Thyroid gland (tissue), 4 donors: ENCODE measurements around the gene AP1S3. TPM values are rescaled to one million over a fixed set of nuclear protein-coding genes. Genes with fewer than 3 reads are reported as not detected.

Source experiments
- DNase-seq, 2 donors: peaks; one replicate each; pipeline ENCODE4 v3.0.0-alpha.2; 2019
- H3K27ac ChIP-seq, 3 donors: fragments of 200-600 bp; sonication (generic); 1 replicate in 2 of 3; 2 replicates in 1 of 3; pipeline ENCODE4 v1.5.1; 2016 to 2019; ENCODE audit warnings: mild to moderate bottlenecking in 1 of 3, moderate library complexity in 1 of 3
- H3K27me3 ChIP-seq: fragments of 200-600 bp; sonication (generic); one replicate; pipeline ENCODE4 v1.5.1; 2019
- H3K36me3 ChIP-seq, 2 donors: fragments of 200-600 bp; sonication (generic); one replicate each; pipeline ENCODE4 v1.5.1; 2016 to 2019
- H3K4me1 ChIP-seq, 2 donors: fragments of 200-600 bp; sonication (generic); one replicate each; pipeline ENCODE4 v1.5.1; 2017 to 2019
- H3K4me3 ChIP-seq, 3 donors: fragments of 200-600 bp; sonication (generic); replicated peaks in 1 of 3; 1 replicate in 2 of 3; 2 replicates in 1 of 3; pipeline ENCODE4 v1.5.1; 2016; ENCODE audit warnings: mild to moderate bottlenecking in 1 of 3
- H3K9me3 ChIP-seq: fragments of 200-600 bp; sonication (generic); one replicate; pipeline ENCODE4 v1.5.1; 2017
- POLR2A ChIP-seq, 2 donors: fragments of 450-650 bp; IDR thresholded peaks; one replicate each; pipeline ENCODE4 v1.6.1; 2017; ENCODE audit warnings: antibody characterized with exemption in 2 of 2, mild to moderate bottlenecking in 2 of 2, moderate library complexity in 1 of 2
- WGBS, 2 donors: methylation state at CpG; one replicate each; pipeline ENCODE4 v1.1.5; 2017; 5-methylcytosine and 5-hydroxymethylcytosine counted together
- intact Hi-C: fragments of 100-400 bp; cut with DNase I; formaldehyde crosslinking; loops from one replicate; pipeline ENCODE4 v1.15.1; 2023
- total RNA-seq, 4 donors: library from RNA; depleted of rRNA; stranded (reverse); fragments of >200 nt; gene quantifications; one replicate each; pipeline ENCODE4 v1.2.3, GENCODE V29; 2016
- TF ChIP-seq, protein P1 (sequence below), 6 experiments: fragments of 200-600 bp in 3 of 6; fragments of 450-650 bp in 3 of 6; sonication (generic) in 3 of 6; IDR thresholded peaks; one replicate each; pipeline ENCODE4 v1.5.1; 2016 to 2019; ENCODE audit warnings: antibody characterized with exemption in 6 of 6, mild to moderate bottlenecking in 2 of 6, inconsistent platforms in 1 of 6, moderate library complexity in 1 of 6

AP1S3 gene
- total RNA-seq, 4 donors from 2014 or later: 37.5 to 92.6 (median 44.8) TPM

GRCh38 chr2:223859070-223859469, 21.7 kb upstream of the AP1S3 start:
- H3K4me3 ChIP-seq: no peak overlapping the region
- WGBS, 2 donors: 91 to 92% methylated on average over 3 of the region's 3 CpGs
- H3K27ac ChIP-seq: no peak overlapping the region
- H3K4me1 ChIP-seq: no peaks in the 10 kb centered on the region
- no peak for DNase-seq
- H3K27me3 ChIP-seq: no peaks in the 10 kb centered on the region
- no peaks in the 10 kb centered on the region for H3K9me3 ChIP-seq
- TF ChIP-seq POLR2A (IDR thresholded peaks at IDR 0.05): no peak
- TF ChIP-seq, protein P1, sequence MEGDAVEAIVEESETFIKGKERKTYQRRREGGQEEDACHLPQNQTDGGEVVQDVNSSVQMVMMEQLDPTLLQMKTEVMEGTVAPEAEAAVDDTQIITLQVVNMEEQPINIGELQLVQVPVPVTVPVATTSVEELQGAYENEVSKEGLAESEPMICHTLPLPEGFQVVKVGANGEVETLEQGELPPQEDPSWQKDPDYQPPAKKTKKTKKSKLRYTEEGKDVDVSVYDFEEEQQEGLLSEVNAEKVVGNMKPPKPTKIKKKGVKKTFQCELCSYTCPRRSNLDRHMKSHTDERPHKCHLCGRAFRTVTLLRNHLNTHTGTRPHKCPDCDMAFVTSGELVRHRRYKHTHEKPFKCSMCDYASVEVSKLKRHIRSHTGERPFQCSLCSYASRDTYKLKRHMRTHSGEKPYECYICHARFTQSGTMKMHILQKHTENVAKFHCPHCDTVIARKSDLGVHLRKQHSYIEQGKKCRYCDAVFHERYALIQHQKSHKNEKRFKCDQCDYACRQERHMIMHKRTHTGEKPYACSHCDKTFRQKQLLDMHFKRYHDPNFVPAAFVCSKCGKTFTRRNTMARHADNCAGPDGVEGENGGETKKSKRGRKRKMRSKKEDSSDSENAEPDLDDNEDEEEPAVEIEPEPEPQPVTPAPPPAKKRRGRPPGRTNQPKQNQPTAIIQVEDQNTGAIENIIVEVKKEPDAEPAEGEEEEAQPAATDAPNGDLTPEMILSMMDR (IDR thresholded peaks at IDR 0.05): no peak
- no peaks in the 10 kb centered on the region for H3K36me3 ChIP-seq
- intact Hi-C loops: no loop called here

- no peaks in the 10 kb centered on the region for H3K9me3 ChIP-seq
- 53 to 71% methylated on average over 5 of the region's 5 CpGs for WGBS, 2 donors
- no peak overlapping the region for H3K4me3 ChIP-seq
- H3K27me3 ChIP-seq: no peaks in the 10 kb centered on the region
- no peaks in the 10 kb centered on the region for H3K36me3 ChIP-seq
- H3K27ac ChIP-seq: no peak overlapping the region
- no peaks in the 10 kb centered on the region for H3K4me1 ChIP-seq
- intact Hi-C loops: no loop called here
- no peak for DNase-seq
- no peak for TF ChIP-seq POLR2A (IDR thresholded peaks at IDR 0.05)
These were observed 19.2 kb upstream of the AP1S3 start for GRCh38 chr2:223856584-223856983.

GRCh38 chr2:223856021-223856420, 18.6 kb upstream of the AP1S3 start:
- WGBS, 2 donors: 81 to 89% methylated on average over 2 of the region's 2 CpGs
- DNase-seq: no peak
- H3K9me3 ChIP-seq: no peaks in the 10 kb centered on the region
- no peaks in the 10 kb centered on the region for H3K36me3 ChIP-seq
- H3K27me3 ChIP-seq: no peaks in the 10 kb centered on the region
- H3K4me3 ChIP-seq: no peak overlapping the region
- no peaks in the 10 kb centered on the region for H3K4me1 ChIP-seq
- H3K27ac ChIP-seq: no peak overlapping the region
- TF ChIP-seq, protein P1 (IDR thresholded peaks at IDR 0.05): no peak
- TF ChIP-seq POLR2A (IDR thresholded peaks at IDR 0.05): no peak
- intact Hi-C loops: no loop called here

GRCh38 chr2:223855426-223855825, 18.0 kb upstream of the AP1S3 start:
- H3K9me3 ChIP-seq: no peaks in the 10 kb centered on the region
- no peak overlapping the region for H3K27ac ChIP-seq
- no peaks in the 10 kb centered on the region for H3K27me3 ChIP-seq
- TF ChIP-seq POLR2A (IDR thresholded peaks at IDR 0.05): no peak
- TF ChIP-seq, protein P1 (IDR thresholded peaks at IDR 0.05): no peak
- DNase-seq: no peak
- H3K4me1 ChIP-seq: no peaks in the 10 kb centered on the region
- H3K4me3 ChIP-seq: no peak overlapping the region
- WGBS, 2 donors: 79 to 85% methylated on average over 5 of the region's 5 CpGs
- intact Hi-C loops: no loop called here
- no peaks in the 10 kb centered on the region for H3K36me3 ChIP-seq

GRCh38 chr2:223854741-223855140, 17.4 kb upstream of the AP1S3 start:
- WGBS, 2 donors: 87 to 94% methylated on average over 2 of the region's 2 CpGs
- H3K36me3 ChIP-seq: no peaks in the 10 kb centered on the region
- intact Hi-C loops: no loop called here
- H3K4me1 ChIP-seq: no peaks in the 10 kb centered on the region
- DNase-seq: no peak
- TF ChIP-seq, protein P1 (IDR thresholded peaks at IDR 0.05): no peak
- no peak for TF ChIP-seq POLR2A (IDR thresholded peaks at IDR 0.05)
- H3K4me3 ChIP-seq: no peak overlapping the region
- H3K27ac ChIP-seq: no peak overlapping the region
- H3K27me3 ChIP-seq: no peaks in the 10 kb centered on the region
- no peaks in the 10 kb centered on the region for H3K9me3 ChIP-seq

GRCh38 chr2:223853425-223853837, 16.0 kb upstream of the AP1S3 start:
- H3K9me3 ChIP-seq: no peaks in the 10 kb centered on the region
- H3K4me3 ChIP-seq: no peak overlapping the region
- no peak for DNase-seq
- no peaks in the 10 kb centered on the region for H3K36me3 ChIP-seq
- H3K27ac ChIP-seq: no peak overlapping the region
- TF ChIP-seq, protein P1 (IDR thresholded peaks at IDR 0.05): no peak
- TF ChIP-seq POLR2A (IDR thresholded peaks at IDR 0.05): no peak
- H3K4me1 ChIP-seq: no peaks in the 10 kb centered on the region
- no peaks in the 10 kb centered on the region for H3K27me3 ChIP-seq
- intact Hi-C loops: no loop called here
- WGBS, 2 donors: 86% methylated on average over 3 of the region's 3 CpGs
